Omental fat pad (tissue), 4 donors: ENCODE results near the gene SCO1. TPM values are rescaled to one million over a fixed set of nuclear protein-coding genes. Genes with fewer than 3 reads are reported as not detected.

Source experiments
- ATAC-seq: fragments of 150-250 bp; one replicate; pipeline ENCODE4 v1.9.1; 2016; ENCODE audit warnings: mild to moderate bottlenecking, moderate library complexity; ENCODE audit not compliant: low FRiP score
- DNase-seq: peaks from one replicate; pipeline ENCODE4 v3.0.0-alpha.2; 2019; ENCODE audit warnings: low spot score
- CTCF ChIP-seq, 3 donors: fragments of 450-650 bp; IDR thresholded peaks; one replicate each; pipeline ENCODE4 v1.5.1; 2016 to 2017; ENCODE audit warnings: antibody characterized with exemption in 3 of 3, mild to moderate bottlenecking in 3 of 3, moderate library complexity in 2 of 3
- total RNA-seq, 4 donors: library from RNA; depleted of rRNA; stranded (reverse); fragments of >200 nt; gene quantifications; one replicate each; pipeline ENCODE4 v1.1.0, GENCODE V29; 2016

The SCO1 gene
- total RNA-seq, 4 donors from 2014 or later, result 18.0 to 35.4 (median 24.2) TPM

GRCh38 chr17:10668775-10669174 is 28.6 kb downstream of the SCO1 start:
- ATAC-seq, result peak; percentile 51
- DNase-seq, result no peak
- TF ChIP-seq CTCF (IDR thresholded peaks at IDR 0.05), result no peak

GRCh38 chr17:10666906-10667305 is 30.4 kb downstream of the SCO1 start:
- DNase-seq (no peak), ATAC-seq (no peak)
- no peak for TF ChIP-seq CTCF (IDR thresholded peaks at IDR 0.05)

- no peak for TF ChIP-seq CTCF (IDR thresholded peaks at IDR 0.05)
- no peak for DNase-seq
- ATAC-seq, result no peak
Observed at GRCh38 chr17:10664571-10664970, 32.8 kb downstream of the SCO1 start.

- no peak for ATAC-seq
- TF ChIP-seq CTCF (IDR thresholded peaks at IDR 0.05), result no peak
- no peak for DNase-seq
Observed at GRCh38 chr17:10663231-10663630, 34.1 kb downstream of the SCO1 start.

GRCh38 chr17:10661437-10661836 is 35.9 kb downstream of the SCO1 start:
- TF ChIP-seq CTCF (IDR thresholded peaks at IDR 0.05), result no peak
- ATAC-seq, result no peak
- DNase-seq, result no peak

- ATAC-seq (no peak), DNase-seq (no peak)
- no peak for TF ChIP-seq CTCF (IDR thresholded peaks at IDR 0.05)
Observed at GRCh38 chr17:10657879-10658278, 39.5 kb downstream of the SCO1 start.

- ATAC-seq (no peak), DNase-seq (no peak)
- TF ChIP-seq CTCF (IDR thresholded peaks at IDR 0.05), result no peak
Observed at GRCh38 chr17:10657148-10657547, 40.2 kb downstream of the SCO1 start, which contains the start of gene MYH3. Gene MYH3, minus strand, starts transcription at chr17:10657309. Its CDS starts 2,245 bp downstream, at chr17:10655064.
